T-helper 2 cell (primary cell): ENCODE measurements around the gene TAF7.
"Not testable (repeated sequence)": the region's sequence is repeated elsewhere in the genome, so short reads cannot be mapped to it uniquely, and the experiment has no call there.

Experiments used
- DNase-seq, 5 experiments: peaks; one replicate each; pipeline versions ENCODE4 v3.0.0 to v3.0.0-alpha.2; 2012 to 2022
- total RNA-seq, 2 donors: gene quantifications; one replicate each; lab custom pipeline; 2026; lab: John Stamatoyannopoulos, UW

The TAF7 gene
- total RNA-seq = 148 to 189 reads per million in 2 donors

DNA sequence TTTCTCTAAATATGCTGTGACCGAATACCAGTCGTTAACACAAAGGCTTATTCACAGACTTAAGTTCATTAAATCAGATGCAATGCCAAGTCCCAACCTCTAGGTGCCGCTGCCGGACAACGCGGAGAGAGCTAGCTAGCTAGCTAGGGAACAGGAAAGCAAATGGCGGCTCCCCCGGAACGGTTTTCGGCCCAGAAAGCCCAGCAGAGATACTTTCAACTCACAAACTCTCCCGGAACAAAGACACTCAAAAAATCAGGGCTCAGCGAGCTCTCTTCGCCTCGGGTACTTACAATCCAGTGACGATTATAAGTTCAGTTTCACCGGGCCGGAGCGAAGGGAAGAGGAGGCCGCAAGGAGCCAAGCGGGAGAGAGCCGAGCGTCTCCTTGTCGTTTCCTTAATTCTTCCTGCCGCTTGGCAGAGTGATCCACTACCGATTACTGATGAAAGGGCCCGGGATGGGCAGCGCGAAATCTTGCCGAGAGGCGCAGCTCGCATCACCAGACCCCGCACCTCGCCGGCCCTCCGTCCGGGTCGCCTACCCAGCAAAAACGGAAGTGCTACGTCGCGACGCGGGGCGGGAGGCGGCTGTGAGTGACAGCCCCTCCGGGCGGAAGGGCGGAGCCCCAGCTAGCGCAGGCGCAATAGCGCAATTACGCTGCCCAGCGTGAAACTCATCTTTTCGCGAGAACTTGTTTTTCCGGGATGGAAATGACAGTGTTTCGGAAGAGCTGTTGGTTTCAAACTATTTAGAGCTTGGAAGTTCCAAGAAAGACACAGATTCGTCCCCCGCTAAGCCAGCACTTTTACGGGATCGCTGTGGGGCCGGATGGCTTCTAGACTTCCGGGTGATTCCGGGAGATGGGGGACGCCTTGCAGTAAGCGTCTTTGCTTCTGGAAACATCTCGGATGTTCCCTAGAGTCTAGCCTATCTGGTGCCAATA, at the start of gene TAF7:
TAF7 (minus strand) TSS at position 560 of the 945 bp plus-strand sequence. CDS start 740 bp downstream, outside the sequence.
- DNase-seq = peak; percentile 79 to 95 (median 86)

DNA sequence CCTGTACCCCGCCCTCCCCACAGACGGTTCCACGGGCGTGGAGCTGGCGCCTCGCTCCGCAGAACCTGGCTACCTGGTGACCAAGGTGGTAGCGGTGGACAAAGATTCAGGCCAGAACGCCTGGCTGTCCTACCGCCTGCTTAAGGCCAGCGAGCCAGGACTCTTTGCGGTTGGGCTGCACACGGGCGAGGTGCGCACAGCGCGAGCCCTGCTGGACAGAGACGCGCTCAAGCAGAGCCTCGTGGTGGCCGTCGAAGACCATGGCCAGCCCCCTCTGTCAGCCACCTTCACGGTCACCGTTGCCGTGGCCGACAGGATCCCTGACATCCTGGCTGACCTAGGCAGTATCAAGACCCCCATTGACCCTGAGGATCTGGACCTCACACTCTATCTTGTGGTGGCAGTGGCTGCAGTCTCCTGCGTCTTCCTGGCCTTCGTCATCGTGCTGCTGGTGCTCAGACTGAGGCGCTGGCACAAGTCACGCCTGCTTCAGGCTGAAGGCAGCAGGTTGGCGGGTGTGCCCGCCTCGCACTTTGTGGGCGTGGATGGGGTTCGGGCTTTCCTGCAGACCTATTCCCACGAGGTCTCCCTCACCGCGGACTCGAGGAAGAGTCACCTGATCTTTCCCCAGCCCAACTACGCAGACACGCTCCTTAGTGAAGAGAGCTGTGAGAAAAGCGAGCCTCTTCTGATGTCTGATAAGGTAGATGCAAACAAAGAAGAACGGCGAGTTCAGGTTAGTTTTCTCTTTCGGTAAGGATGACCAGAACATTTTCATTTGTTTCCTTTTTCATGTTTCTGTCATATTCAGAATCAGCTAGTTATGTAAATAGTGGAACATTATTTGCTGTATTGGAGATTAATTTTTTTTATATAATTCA, 45.7 kb upstream of the TAF7 start:
- no peak for DNase-seq

DNA sequence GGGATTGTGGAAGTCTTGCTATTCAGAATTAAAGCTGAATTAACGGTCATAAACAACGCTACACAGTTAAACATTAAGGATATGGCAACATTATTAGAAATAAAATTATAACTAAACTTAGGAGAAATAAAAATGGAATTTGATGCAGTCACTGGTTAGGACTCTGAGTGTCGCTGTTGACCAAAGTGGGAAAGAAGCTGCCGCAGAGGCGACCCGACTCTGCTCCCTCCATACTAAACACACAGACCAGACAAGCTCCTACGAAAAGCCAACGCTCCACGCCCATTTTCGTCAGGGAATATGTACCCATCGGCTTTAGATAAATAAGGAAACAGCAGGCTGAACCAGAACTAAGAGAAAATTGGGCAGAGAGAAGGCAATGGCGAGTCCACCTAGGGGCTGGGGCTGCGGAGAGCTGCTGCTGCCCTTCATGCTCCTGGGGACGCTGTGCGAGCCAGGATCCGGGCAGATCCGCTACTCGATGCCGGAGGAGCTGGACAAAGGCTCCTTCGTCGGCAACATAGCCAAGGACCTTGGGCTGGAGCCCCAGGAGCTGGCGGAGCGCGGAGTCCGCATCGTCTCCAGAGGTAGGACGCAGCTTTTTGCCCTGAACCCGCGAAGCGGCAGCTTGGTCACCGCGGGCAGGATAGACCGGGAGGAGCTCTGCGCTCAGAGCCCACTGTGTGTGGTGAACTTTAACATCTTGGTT, 43.5 kb upstream of the TAF7 start, which contains the start of gene PCDHGA5:
PCDHGA5 (plus strand) TSS at position 211 of the 709 bp plus-strand sequence; CDS start at position 380, 169 bp downstream.
- DNase-seq = no peak

DNA sequence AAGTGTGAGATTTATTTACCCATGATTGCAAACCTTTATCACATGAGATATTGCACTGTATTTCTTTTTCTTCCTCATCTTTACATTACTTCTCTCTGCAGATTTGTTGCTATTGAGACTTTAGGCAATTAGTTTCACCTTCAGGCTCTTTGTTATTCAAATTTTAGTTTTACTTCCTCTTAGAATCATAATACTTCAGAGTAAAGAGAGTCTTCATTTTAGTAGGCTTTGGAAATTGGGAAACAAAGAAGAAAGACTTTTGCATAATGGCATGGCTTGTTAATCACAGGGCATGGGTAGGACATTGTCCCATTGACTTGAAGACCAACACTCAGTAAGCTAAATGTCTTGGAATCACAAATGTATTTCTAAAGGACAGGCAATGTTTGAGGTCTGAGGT, 42.1 kb upstream of the TAF7 start:
- no peak for DNase-seq

- DNase-seq = no peak
Observed at GRCh38 chr5:141360685-141361084, 40.1 kb upstream of the TAF7 start.

- peak in 2 of 5 experiments; percentile 3 to 25 for DNase-seq
Observed at GRCh38 chr5:141359790-141360426, 39.3 kb upstream of the TAF7 start, which contains the start of gene PCDHGB2. TSS of gene PCDHGB2 (plus strand) at chr5:141359994. CDS start at chr5:141360136, 142 bp downstream.

DNA sequence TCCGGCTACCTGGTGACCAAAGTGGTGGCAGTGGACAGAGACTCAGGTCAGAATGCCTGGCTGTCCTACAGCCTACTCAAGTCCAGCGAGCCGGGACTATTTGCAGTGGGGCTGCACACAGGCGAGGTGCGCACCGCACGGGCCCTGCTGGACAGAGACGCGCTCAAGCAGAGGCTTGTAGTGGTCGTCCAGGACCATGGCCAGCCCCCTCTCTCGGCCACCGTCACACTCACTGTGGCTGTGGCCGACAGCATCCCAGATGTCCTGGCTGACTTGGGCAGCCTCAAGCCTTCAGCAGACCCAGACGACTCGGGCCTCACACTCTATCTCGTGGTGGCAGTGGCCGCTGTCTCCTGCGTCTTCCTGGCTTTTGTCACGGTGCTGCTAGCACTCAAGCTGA, 36.4 kb upstream of the TAF7 start:
- no peak for DNase-seq

DNA sequence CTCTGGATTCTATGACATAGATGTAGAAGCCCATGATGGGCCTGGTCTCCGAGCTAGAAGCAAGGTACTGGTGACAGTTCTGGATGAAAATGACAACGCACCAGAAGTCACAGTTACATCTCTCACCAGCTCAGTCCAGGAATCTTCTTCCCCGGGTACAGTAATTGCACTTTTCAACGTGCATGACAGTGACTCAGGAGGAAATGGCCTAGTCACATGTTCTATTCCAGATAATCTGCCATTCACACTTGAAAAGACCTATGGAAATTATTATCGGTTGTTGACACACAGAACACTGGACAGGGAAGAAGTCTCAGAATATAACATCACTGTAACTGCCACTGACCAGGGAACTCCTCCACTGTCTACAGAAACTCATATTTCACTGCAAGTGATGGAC, 35.5 kb upstream of the TAF7 start:
- DNase-seq = no peak

GRCh38 chr5:141355641-141356040, 35.1 kb upstream of the TAF7 start:
- no peak for DNase-seq

- no peak for DNase-seq
Observed at GRCh38 chr5:141354900-141355469, 34.4 kb upstream of the TAF7 start, which contains the start of gene PCDHGA4. TSS of gene PCDHGA4 (plus strand) at chr5:141355021. CDS start at chr5:141355108, 87 bp downstream.

- no peak for DNase-seq
Observed at GRCh38 chr5:141351591-141351990, 31.0 kb upstream of the TAF7 start.

DNA sequence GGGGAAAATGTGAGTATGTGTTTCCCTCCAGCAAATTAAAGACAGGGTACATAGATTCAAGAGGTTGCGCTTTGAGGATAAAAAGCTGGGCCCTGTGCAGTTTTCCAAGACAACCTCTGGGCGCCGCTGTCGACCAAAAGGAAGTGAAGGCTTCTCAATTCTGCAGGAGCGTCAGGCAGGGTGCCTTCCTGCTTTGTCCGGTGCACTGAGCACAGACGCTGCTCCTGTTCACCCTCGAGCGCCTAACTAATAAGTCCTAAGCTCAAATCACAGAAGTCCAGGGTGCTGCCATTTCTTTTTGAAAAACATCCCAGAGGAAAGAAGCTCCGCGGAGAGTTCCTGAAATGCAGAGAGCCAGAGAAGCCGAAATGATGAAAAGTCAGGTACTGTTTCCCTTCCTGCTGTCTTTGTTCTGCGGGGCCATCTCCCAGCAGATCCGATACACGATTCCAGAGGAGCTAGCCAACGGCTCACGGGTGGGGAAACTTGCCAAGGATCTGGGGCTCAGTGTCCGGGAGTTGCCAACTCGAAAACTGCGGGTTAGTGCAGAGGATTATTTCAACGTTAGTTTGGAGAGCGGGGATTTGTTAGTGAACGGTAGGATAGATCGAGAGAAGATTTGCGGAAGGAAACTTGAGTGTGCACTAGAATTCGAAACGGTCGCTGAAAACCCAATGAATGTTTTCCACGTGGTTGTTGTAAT, 29.5 kb upstream of the TAF7 start, which contains the start of gene PCDHGB1:
PCDHGB1 (plus strand) TSS at position 183 of the 703 bp plus-strand sequence; CDS start at position 345, 162 bp downstream.
- DNase-seq = peak in 2 of 5 experiments; percentile 17 to 45

DNA sequence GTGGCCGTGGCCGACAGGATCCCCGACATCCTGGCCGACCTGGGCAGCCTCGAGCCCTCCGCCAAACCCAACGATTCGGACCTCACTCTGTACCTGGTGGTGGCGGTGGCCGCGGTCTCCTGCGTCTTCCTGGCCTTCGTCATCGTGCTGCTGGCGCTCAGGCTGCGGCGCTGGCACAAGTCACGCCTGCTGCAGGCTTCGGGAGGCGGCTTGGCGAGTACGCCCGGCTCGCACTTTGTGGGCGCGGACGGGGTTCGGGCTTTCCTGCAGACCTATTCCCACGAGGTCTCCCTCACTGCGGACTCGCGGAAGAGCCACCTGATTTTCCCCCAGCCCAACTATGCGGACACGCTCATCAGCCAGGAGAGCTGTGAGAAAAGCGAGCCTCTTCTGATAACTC, 25.4 kb upstream of the TAF7 start:
- not testable (repeated sequence) for DNase-seq

GRCh38 chr5:141345327-141345726, 24.7 kb upstream of the TAF7 start:
- no peak for DNase-seq

DNA sequence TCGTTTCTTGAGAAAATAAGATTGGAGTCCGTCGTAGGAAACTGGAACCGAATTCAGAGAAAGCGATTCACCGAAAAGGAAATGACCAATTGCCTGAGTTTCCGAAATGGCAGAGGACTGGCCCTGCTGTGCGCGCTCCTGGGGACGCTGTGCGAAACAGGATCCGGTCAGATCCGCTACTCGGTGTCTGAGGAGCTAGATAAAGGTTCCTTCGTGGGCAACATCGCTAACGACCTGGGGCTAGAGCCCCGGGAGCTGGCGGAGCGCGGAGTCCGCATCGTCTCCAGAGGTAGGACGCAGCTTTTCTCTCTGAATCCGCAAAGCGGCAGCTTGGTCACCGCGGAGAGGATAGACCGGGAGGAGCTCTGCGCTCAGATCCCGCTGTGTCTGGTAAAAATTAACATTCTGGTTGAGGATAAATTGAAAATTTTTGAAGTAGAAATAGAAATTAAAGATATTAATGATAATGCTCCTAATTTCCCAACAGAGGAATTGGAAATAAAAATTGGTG, 23.4 kb upstream of the TAF7 start:
- DNase-seq = no peak

GRCh38 chr5:141343242-141343952, 22.8 kb upstream of the TAF7 start, which contains the start of gene PCDHGA3:
TSS of gene PCDHGA3 (plus strand) at chr5:141343829. CDS start at chr5:141344034, 205 bp downstream.
- DNase-seq = peak in 1 of 5 experiments; percentile 38

GRCh38 chr5:141342773-141343172, 22.2 kb upstream of the TAF7 start:
- no peak for DNase-seq

GRCh38 chr5:141340781-141341354, 20.3 kb upstream of the TAF7 start:
- DNase-seq = not testable (repeated sequence)
